Measurements from ENCODE around the gene PLXNA1.

PLXNA1 gene

GRCh38 chr3:126968391-126969390, 14.2 kb upstream of the PLXNA1 start:
- no peak for DNase-seq

GRCh38 chr3:126969586-126969985, 13.3 kb upstream of the PLXNA1 start:
- DNase-seq: no peak

GRCh38 chr3:126970101-126970500, 12.8 kb upstream of the PLXNA1 start:
- no peak for DNase-seq

- no peak for DNase-seq
Observed at GRCh38 chr3:126970921-126971320, 12.0 kb upstream of the PLXNA1 start.

- no peak for DNase-seq
Observed at GRCh38 chr3:126971891-126972351, 11.0 kb upstream of the PLXNA1 start.

GRCh38 chr3:126972866-126973265, 10.0 kb upstream of the PLXNA1 start:
- no peak for DNase-seq

GRCh38 chr3:126973814-126974213, 9.1 kb upstream of the PLXNA1 start:
- no peak for DNase-seq

- DNase-seq: no peak
Observed at GRCh38 chr3:126974756-126975155, 8.2 kb upstream of the PLXNA1 start.

- no peak for DNase-seq
Observed at GRCh38 chr3:126976906-126977305, 6.0 kb upstream of the PLXNA1 start.

- DNase-seq: no peak
Observed at GRCh38 chr3:126977821-126978220, 5.1 kb upstream of the PLXNA1 start.

- no peak for DNase-seq
Observed at GRCh38 chr3:126978291-126978690, 4.6 kb upstream of the PLXNA1 start.

GRCh38 chr3:126979046-126979628, 3.8 kb upstream of the PLXNA1 start:
- no peak for DNase-seq

- DNase-seq: no peak
Observed at GRCh38 chr3:126980266-126980811, 2.6 kb upstream of the PLXNA1 start.

- no peak for DNase-seq
Observed at GRCh38 chr3:126982126-126982470, 817 bp upstream of the PLXNA1 start.

- DNase-seq: no peak
Observed at GRCh38 chr3:126983276-126983652, 349 bp downstream of the PLXNA1 start.

GRCh38 chr3:126983653-126984390, 907 bp downstream of the PLXNA1 start:
- DNase-seq: no peak

- DNase-seq: no peak
Observed at GRCh38 chr3:126984391-126985131, 1.6 kb downstream of the PLXNA1 start.

- DNase-seq: no peak
Observed at GRCh38 chr3:126985132-126985985, 2.4 kb downstream of the PLXNA1 start.

GRCh38 chr3:126986001-126986400, 3.1 kb downstream of the PLXNA1 start:
- no peak for DNase-seq

GRCh38 chr3:126987129-126987528, 4.2 kb downstream of the PLXNA1 start:
- no peak for DNase-seq

- DNase-seq: no peak
Observed at GRCh38 chr3:126987596-126987995, 4.7 kb downstream of the PLXNA1 start.

Measured in NCI-H187 treated with DMSO at 0.1 percent for 48 hours (cell line).